Left lung (tissue), 10 donors: ENCODE measurements around the gene FXYD5. TPM values are rescaled to one million over a fixed set of nuclear protein-coding genes. Genes with fewer than 3 reads are reported as not detected.

ENCODE experiments used
- ATAC-seq: fragments of 200-7000 bp; cut with Tn5 transposase; one replicate; pipeline ENCODE4 v1.9.1; 2020; ENCODE audit warnings: moderate library complexity
- DNase-seq, 4 donors: peaks; one replicate each; pipeline ENCODE4 v3.0.0-alpha.2; 2013 to 2020
- H3K27ac ChIP-seq, 2 donors: fragments of 200-600 bp; sonication (generic) in 1 of 2; one replicate each; pipeline versions ENCODE4 v1.5.0 to v1.8.0; 2020 to 2021
- H3K27me3 ChIP-seq, 2 donors: fragments of 200-600 bp; sonication (generic) in 1 of 2; one replicate each; pipeline versions ENCODE4 v1.5.0 to v1.8.0; 2020 to 2021
- H3K36me3 ChIP-seq, 2 donors: fragments of 200-600 bp; sonication (generic) in 1 of 2; one replicate each; pipeline versions ENCODE4 v1.5.0 to v1.8.0; 2020 to 2021
- H3K4me1 ChIP-seq, 2 donors: fragments of 200-600 bp; one replicate each; pipeline ENCODE4 v1.8.0; 2021
- H3K4me3 ChIP-seq, 2 donors: fragments of 200-600 bp; sonication (generic) in 1 of 2; one replicate each; pipeline versions ENCODE4 v1.5.0 to v1.8.0; 2020 to 2021; ENCODE audit warnings: mild to moderate bottlenecking in 1 of 2
- H3K9me3 ChIP-seq, 2 donors: fragments of 200-600 bp; sonication (generic) in 1 of 2; one replicate each; pipeline versions ENCODE4 v1.5.0 to v1.8.0; 2020 to 2021
- intact Hi-C, 2 donors: fragments of 100-400 bp; cut with DNase I; formaldehyde crosslinking; loops; one replicate each; pipeline versions ENCODE4 v1.11.2 to v1.14.2; 2022
- polyA plus RNA-seq, 6 donors: library from polyadenylated mRNA; unstranded; fragments of 120-200 nt; gene quantifications; one replicate each; pipeline ENCODE4 v1.2.1, GENCODE V29; 2013; ENCODE audit not compliant: insufficient read length in 6 of 6
- total RNA-seq, 2 donors: library from RNA; stranded (reverse); fragmentation: NEBNext Ultra II Directional; extraction: Animal tissue kit (Norgen Biotek cat#: 25700); gene quantifications; one replicate each; pipeline ENCODE4 v1.2.1, GENCODE V29; 2021
- TF ChIP-seq, protein P1 (sequence below), 2 donors: fragments of 200-600 bp; sonication (generic) in 1 of 2; IDR thresholded peaks; one replicate each; pipeline versions ENCODE4 v1.5.0 to v1.8.0; 2021; ENCODE audit warnings: antibody characterized with exemption in 2 of 2
- donor health status: DM: no; HTN: yes; CAD: no.
- donor health status: DM: no; HTN: no; CAD: no.

FXYD5 gene
- total and polyA plus RNA-seq, 8 donors, result 29.0 to 123 (median 31.5) TPM

- intact Hi-C loops, result no loop called here
- DNase-seq (no peak), ATAC-seq (no peak)
- no peak overlapping the region for H3K27ac ChIP-seq
- H3K36me3 ChIP-seq, result peaks cover 0 to 99% of the 10 kb centered on the region in 2 donors
- peaks cover 0 to 50% of the 10 kb centered on the region in 2 donors for H3K9me3 ChIP-seq
- no peak overlapping the region for H3K4me3 ChIP-seq
- TF ChIP-seq, protein P1, sequence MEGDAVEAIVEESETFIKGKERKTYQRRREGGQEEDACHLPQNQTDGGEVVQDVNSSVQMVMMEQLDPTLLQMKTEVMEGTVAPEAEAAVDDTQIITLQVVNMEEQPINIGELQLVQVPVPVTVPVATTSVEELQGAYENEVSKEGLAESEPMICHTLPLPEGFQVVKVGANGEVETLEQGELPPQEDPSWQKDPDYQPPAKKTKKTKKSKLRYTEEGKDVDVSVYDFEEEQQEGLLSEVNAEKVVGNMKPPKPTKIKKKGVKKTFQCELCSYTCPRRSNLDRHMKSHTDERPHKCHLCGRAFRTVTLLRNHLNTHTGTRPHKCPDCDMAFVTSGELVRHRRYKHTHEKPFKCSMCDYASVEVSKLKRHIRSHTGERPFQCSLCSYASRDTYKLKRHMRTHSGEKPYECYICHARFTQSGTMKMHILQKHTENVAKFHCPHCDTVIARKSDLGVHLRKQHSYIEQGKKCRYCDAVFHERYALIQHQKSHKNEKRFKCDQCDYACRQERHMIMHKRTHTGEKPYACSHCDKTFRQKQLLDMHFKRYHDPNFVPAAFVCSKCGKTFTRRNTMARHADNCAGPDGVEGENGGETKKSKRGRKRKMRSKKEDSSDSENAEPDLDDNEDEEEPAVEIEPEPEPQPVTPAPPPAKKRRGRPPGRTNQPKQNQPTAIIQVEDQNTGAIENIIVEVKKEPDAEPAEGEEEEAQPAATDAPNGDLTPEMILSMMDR (IDR thresholded peaks at IDR 0.05), result no peak
- peaks cover 0 to 10% of the 10 kb centered on the region in 2 donors for H3K4me1 ChIP-seq
- no peaks in the 10 kb centered on the region for H3K27me3 ChIP-seq
Observed at GRCh38 chr19:35165200-35166058, 10.9 kb downstream of the FXYD5 start.

DNA sequence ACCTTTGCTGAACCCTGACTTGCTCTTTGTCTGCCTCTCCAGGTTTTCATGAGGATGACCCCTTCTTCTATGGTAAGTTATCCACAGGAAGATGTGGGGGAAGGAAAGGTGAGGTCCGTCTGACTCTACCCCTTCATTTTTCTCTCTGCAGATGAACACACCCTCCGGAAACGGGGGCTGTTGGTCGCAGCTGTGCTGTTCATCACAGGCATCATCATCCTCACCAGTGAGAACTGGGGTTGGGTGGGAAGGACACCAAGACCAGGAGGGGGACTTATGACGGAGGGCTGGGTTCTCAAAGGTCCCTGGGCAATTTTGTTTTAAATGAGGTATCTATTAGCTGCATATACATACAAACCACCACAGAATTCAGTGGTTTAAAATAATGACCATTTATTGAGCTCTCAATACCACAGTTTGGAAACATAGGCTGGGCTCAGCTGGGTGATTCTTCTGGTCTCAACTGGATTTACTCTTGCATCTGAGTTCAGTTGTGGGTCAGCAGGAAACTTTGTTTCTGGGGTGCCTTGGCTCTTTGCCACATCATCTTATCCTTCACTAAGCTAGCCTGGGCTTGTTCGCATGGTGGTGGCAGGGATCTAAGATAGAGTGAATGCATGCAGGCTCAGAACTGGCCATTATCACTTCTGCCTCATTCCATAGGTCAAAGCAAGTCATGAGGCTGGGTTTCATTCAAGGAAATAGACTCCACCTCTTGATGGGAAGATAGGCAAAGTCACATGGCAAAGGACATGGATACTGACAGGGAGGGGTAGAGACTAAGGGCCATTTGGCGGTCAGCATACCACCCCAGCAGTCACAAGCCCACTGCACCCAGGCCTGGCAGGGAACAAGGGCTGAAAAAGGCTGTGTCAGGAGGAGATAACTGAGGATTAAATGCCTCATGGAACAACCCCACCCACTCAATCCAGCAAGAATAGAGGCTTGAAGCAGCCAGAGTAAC lies 11.8 kb downstream of the FXYD5 start:
- DNase-seq (no peak), ATAC-seq (no peak)
- H3K9me3 ChIP-seq, result peaks cover 0 to 50% of the 10 kb centered on the region in 2 donors
- peak overlapping the region in 1 of 2 donors; percentile 28 for H3K27ac ChIP-seq
- intact Hi-C loops, result no loop called here
- peaks cover 0 to 93% of the 10 kb centered on the region in 2 donors for H3K36me3 ChIP-seq
- H3K4me3 ChIP-seq, result no peak overlapping the region
- no peaks in the 10 kb centered on the region for H3K27me3 ChIP-seq
- H3K4me1 ChIP-seq, result peaks cover 0 to 18% of the 10 kb centered on the region in 2 donors
- TF ChIP-seq, protein P1 (IDR thresholded peaks at IDR 0.05), result no peak

- DNase-seq (no peak), ATAC-seq (no peak)
- Histone ChIP-seq H3K36me3 (peaks cover 0 to 82% of the 10 kb centered on the region in 2 donors), H3K4me3 (no peak overlapping the region), H3K27ac (peak overlapping the region in 1 of 2 donors; percentile 28), H3K4me1 (peaks cover 0 to 24% of the 10 kb centered on the region in 2 donors), H3K9me3 (peaks cover 0 to 40% of the 10 kb centered on the region in 2 donors), H3K27me3 (no peaks in the 10 kb centered on the region)
- intact Hi-C loops, result no loop called here
- TF ChIP-seq, protein P1 (IDR thresholded peaks at IDR 0.05), result no peak
Observed at GRCh38 chr19:35167251-35168119, 12.9 kb downstream of the FXYD5 start.

DNA sequence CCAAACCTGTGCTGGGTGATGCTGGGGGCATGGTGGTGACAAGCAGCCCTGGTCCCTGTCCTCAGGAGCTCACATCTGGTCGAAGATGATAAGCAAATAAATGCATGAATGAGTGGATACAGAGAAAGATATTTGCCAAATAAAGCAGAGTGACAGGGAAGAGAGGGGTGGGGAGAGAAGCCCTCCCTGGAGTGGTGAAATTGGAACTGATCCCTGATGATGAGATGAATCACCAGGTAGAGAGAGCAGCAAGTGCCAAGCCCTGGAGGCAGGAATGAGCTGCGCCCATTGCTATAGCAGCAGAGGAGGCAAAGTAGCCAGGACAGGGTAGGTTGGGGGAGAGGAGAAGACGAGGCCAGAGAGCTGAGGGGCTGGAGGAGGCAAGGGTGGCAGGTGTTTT lies 13.7 kb downstream of the FXYD5 start:
- DNase-seq (no peak), ATAC-seq (peak; percentile 64)
- intact Hi-C loops, result no loop called here
- Histone ChIP-seq H3K27ac (no peak overlapping the region), H3K9me3 (peaks cover 0 to 33% of the 10 kb centered on the region in 2 donors), H3K4me3 (no peak overlapping the region), H3K27me3 (no peaks in the 10 kb centered on the region), H3K4me1 (peaks cover 0 to 24% of the 10 kb centered on the region in 2 donors), H3K36me3 (peaks cover 0 to 75% of the 10 kb centered on the region in 2 donors)
- TF ChIP-seq, protein P1 (IDR thresholded peaks at IDR 0.05), result no peak
